ENCODE data around the gene ROBO1.
"Not testable (repeated sequence)": the region's sequence is repeated elsewhere in the genome, so short reads cannot be mapped to it uniquely, and the experiment has no call there.

Gene ROBO1

GRCh38 chr3:79178471-79179180 is 589.2 kb downstream of the ROBO1 start:
- H3K9me3 ChIP-seq (replicated peaks; ENCODE audit: low read length), result no peaks in the 10 kb centered on the region
- no peaks in the 10 kb centered on the region for H3K27me3 ChIP-seq (ENCODE audit: control insufficient read depth, insufficient read depth, low read length)
- no peak overlapping the region for H3K4me2 ChIP-seq (ENCODE audit: low read length)
- no peaks in the 10 kb centered on the region for H3K4me1 ChIP-seq (ENCODE audit: control insufficient read depth, insufficient read depth, low read length)
- H3K36me3 ChIP-seq (ENCODE audit: insufficient read depth, low read length), result no peaks in the 10 kb centered on the region
- H3K9ac ChIP-seq (ENCODE audit: low read depth, low read length), result no peak overlapping the region
- H3K4me3 ChIP-seq (ENCODE audit: low read length), result no peak overlapping the region

- Histone ChIP-seq H3K4me2 (ENCODE audit: low read length) (no peak overlapping the region), H3K27me3 (ENCODE audit: control insufficient read depth, insufficient read depth, low read length) (no peaks in the 10 kb centered on the region)
Observed at GRCh38 chr3:79175870-79176269, 591.9 kb downstream of the ROBO1 start.

GRCh38 chr3:79173259-79173658 is 594.5 kb downstream of the ROBO1 start:
- H3K36me3 ChIP-seq (ENCODE audit: insufficient read depth, low read length); H3K4me3 ChIP-seq (ENCODE audit: low read length); H3K27me3 ChIP-seq (ENCODE audit: control insufficient read depth, insufficient read depth, low read length); H3K9ac ChIP-seq (ENCODE audit: low read depth, low read length); H3K9me3 ChIP-seq (replicated peaks; ENCODE audit: low read length); H3K4me2 ChIP-seq (ENCODE audit: low read length); H3K4me1 ChIP-seq (ENCODE audit: control insufficient read depth, insufficient read depth, low read length): not testable (repeated sequence)

More at GRCh38 chr3:79175870-79176269, 591.9 kb downstream of the ROBO1 start:
- no peaks in the 10 kb centered on the region for H3K4me1 ChIP-seq (ENCODE audit: control insufficient read depth, insufficient read depth, low read length)
- no peaks in the 10 kb centered on the region for H3K36me3 ChIP-seq (ENCODE audit: insufficient read depth, low read length)
- no peak overlapping the region for H3K4me3 ChIP-seq (ENCODE audit: low read length)
- no peak overlapping the region for H3K9ac ChIP-seq (ENCODE audit: low read depth, low read length)
- H3K9me3 ChIP-seq (replicated peaks; ENCODE audit: low read length), result no peaks in the 10 kb centered on the region

- H3K4me1 ChIP-seq (ENCODE audit: control insufficient read depth, insufficient read depth, low read length), result peaks cover 12% of the 10 kb centered on the region
Observed at GRCh38 chr3:79172241-79172640, 595.6 kb downstream of the ROBO1 start.

GRCh38 chr3:79170021-79170420 is 597.8 kb downstream of the ROBO1 start:
- no peaks in the 10 kb centered on the region for H3K9me3 ChIP-seq (replicated peaks; ENCODE audit: low read length)
- H3K4me3 ChIP-seq (ENCODE audit: low read length), result no peak overlapping the region
- H3K4me1 ChIP-seq (ENCODE audit: control insufficient read depth, insufficient read depth, low read length), result peaks cover 13% of the 10 kb centered on the region
- no peak overlapping the region for H3K4me2 ChIP-seq (ENCODE audit: low read length)
- H3K27me3 ChIP-seq (ENCODE audit: control insufficient read depth, insufficient read depth, low read length), result no peaks in the 10 kb centered on the region
- H3K36me3 ChIP-seq (ENCODE audit: insufficient read depth, low read length), result no peaks in the 10 kb centered on the region
- no peak overlapping the region for H3K9ac ChIP-seq (ENCODE audit: low read depth, low read length)

More at GRCh38 chr3:79172241-79172640, 595.6 kb downstream of the ROBO1 start:
- H3K9ac ChIP-seq (ENCODE audit: low read depth, low read length), result no peak overlapping the region
- no peak overlapping the region for H3K4me2 ChIP-seq (ENCODE audit: low read length)
- H3K27me3 ChIP-seq (ENCODE audit: control insufficient read depth, insufficient read depth, low read length), result no peaks in the 10 kb centered on the region
- no peak overlapping the region for H3K4me3 ChIP-seq (ENCODE audit: low read length)
- no peaks in the 10 kb centered on the region for H3K9me3 ChIP-seq (replicated peaks; ENCODE audit: low read length)
- no peaks in the 10 kb centered on the region for H3K36me3 ChIP-seq (ENCODE audit: insufficient read depth, low read length)

- H3K36me3 ChIP-seq (ENCODE audit: insufficient read depth, low read length), result no peaks in the 10 kb centered on the region
- H3K4me2 ChIP-seq (ENCODE audit: low read length), result peak overlapping the region; percentile 59
- H3K9me3 ChIP-seq (replicated peaks; ENCODE audit: low read length), result no peaks in the 10 kb centered on the region
- no peaks in the 10 kb centered on the region for H3K27me3 ChIP-seq (ENCODE audit: control insufficient read depth, insufficient read depth, low read length)
- peaks cover 18% of the 10 kb centered on the region for H3K4me1 ChIP-seq (ENCODE audit: control insufficient read depth, insufficient read depth, low read length)
- H3K9ac ChIP-seq (ENCODE audit: low read depth, low read length), result no peak overlapping the region
- H3K4me3 ChIP-seq (ENCODE audit: low read length), result no peak overlapping the region
Observed at GRCh38 chr3:79167651-79168416, 600.0 kb downstream of the ROBO1 start.

GRCh38 chr3:79162653-79163052 is 605.1 kb downstream of the ROBO1 start:
- H3K4me3 ChIP-seq (ENCODE audit: low read length), result no peak overlapping the region

GRCh38 chr3:79161941-79162340 is 605.9 kb downstream of the ROBO1 start:
- H3K4me2 ChIP-seq (ENCODE audit: low read length), result no peak overlapping the region
- H3K4me3 ChIP-seq (ENCODE audit: low read length), result no peak overlapping the region
- H3K27me3 ChIP-seq (ENCODE audit: control insufficient read depth, insufficient read depth, low read length), result no peaks in the 10 kb centered on the region
- H3K9ac ChIP-seq (ENCODE audit: low read depth, low read length), result no peak overlapping the region
- peaks cover 14% of the 10 kb centered on the region for H3K4me1 ChIP-seq (ENCODE audit: control insufficient read depth, insufficient read depth, low read length)
- no peaks in the 10 kb centered on the region for H3K9me3 ChIP-seq (replicated peaks; ENCODE audit: low read length)
- no peaks in the 10 kb centered on the region for H3K36me3 ChIP-seq (ENCODE audit: insufficient read depth, low read length)

More at GRCh38 chr3:79162653-79163052, 605.1 kb downstream of the ROBO1 start:
- no peaks in the 10 kb centered on the region for H3K36me3 ChIP-seq (ENCODE audit: insufficient read depth, low read length)
- H3K4me2 ChIP-seq (ENCODE audit: low read length), result no peak overlapping the region
- no peaks in the 10 kb centered on the region for H3K27me3 ChIP-seq (ENCODE audit: control insufficient read depth, insufficient read depth, low read length)
- H3K9me3 ChIP-seq (replicated peaks; ENCODE audit: low read length), result no peaks in the 10 kb centered on the region
- no peak overlapping the region for H3K9ac ChIP-seq (ENCODE audit: low read depth, low read length)
- H3K4me1 ChIP-seq (ENCODE audit: control insufficient read depth, insufficient read depth, low read length), result peaks cover 20% of the 10 kb centered on the region

GRCh38 chr3:79160421-79160820 is 607.4 kb downstream of the ROBO1 start:
- H3K4me1 ChIP-seq (ENCODE audit: control insufficient read depth, insufficient read depth, low read length), result peaks cover 14% of the 10 kb centered on the region
- H3K36me3 ChIP-seq (ENCODE audit: insufficient read depth, low read length), result no peaks in the 10 kb centered on the region
- H3K4me2 ChIP-seq (ENCODE audit: low read length), result no peak overlapping the region
- H3K9me3 ChIP-seq (replicated peaks; ENCODE audit: low read length), result no peaks in the 10 kb centered on the region
- no peak overlapping the region for H3K9ac ChIP-seq (ENCODE audit: low read depth, low read length)
- H3K4me3 ChIP-seq (ENCODE audit: low read length), result no peak overlapping the region
- no peaks in the 10 kb centered on the region for H3K27me3 ChIP-seq (ENCODE audit: control insufficient read depth, insufficient read depth, low read length)

- Histone ChIP-seq H3K4me1 (ENCODE audit: control insufficient read depth, insufficient read depth, low read length) (peaks cover 14% of the 10 kb centered on the region), H3K4me3 (ENCODE audit: low read length) (no peak overlapping the region), H3K4me2 (ENCODE audit: low read length) (no peak overlapping the region), H3K36me3 (ENCODE audit: insufficient read depth, low read length) (no peaks in the 10 kb centered on the region), H3K9ac (ENCODE audit: low read depth, low read length) (no peak overlapping the region), H3K27me3 (ENCODE audit: control insufficient read depth, insufficient read depth, low read length) (no peaks in the 10 kb centered on the region), H3K9me3 (replicated peaks; ENCODE audit: low read length) (no peaks in the 10 kb centered on the region)
Observed at GRCh38 chr3:79159736-79160135, 608.1 kb downstream of the ROBO1 start.

- no peak overlapping the region for H3K4me2 ChIP-seq (ENCODE audit: low read length)
- no peak overlapping the region for H3K4me3 ChIP-seq (ENCODE audit: low read length)
- H3K9ac ChIP-seq (ENCODE audit: low read depth, low read length), result no peak overlapping the region
- peaks cover 5% of the 10 kb centered on the region for H3K4me1 ChIP-seq (ENCODE audit: control insufficient read depth, insufficient read depth, low read length)
- H3K36me3 ChIP-seq (ENCODE audit: insufficient read depth, low read length), result no peaks in the 10 kb centered on the region
- H3K9me3 ChIP-seq (replicated peaks; ENCODE audit: low read length), result no peaks in the 10 kb centered on the region
- H3K27me3 ChIP-seq (ENCODE audit: control insufficient read depth, insufficient read depth, low read length), result no peaks in the 10 kb centered on the region
Observed at GRCh38 chr3:79157191-79157590, 610.6 kb downstream of the ROBO1 start.
